ENCODE measurements around the gene ACBD3.

DNA sequence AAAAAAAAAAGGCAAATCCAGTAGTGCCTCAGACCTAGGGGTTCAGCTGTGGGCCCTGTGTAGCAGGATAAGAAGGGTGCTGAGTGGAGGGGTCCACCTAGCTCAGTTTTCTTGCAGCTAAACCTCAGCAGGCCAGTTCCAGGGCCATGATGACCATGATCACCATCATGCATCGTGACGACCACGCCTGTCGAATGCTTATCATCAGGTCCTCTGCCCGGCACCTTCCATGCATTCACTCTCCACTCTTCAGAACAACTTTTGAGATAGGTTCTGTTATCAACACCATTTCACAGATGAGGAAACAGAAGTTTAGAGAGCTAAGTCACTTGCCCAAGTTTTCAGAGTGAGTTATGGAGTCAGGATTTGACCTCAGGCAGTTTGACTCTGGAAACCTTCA lies 54.9 kb downstream of the ACBD3 start:
- TF ChIP-seq CTCF (IDR thresholded peaks at IDR 0.05) = no peak
- TF ChIP-seq POLR2A (IDR thresholded peaks at IDR 0.05; ENCODE audit: low read depth) = no peak
